MCF 10A (cell line): ENCODE results near the gene NME3. TPM values are rescaled to one million over a fixed set of nuclear protein-coding genes. Genes with fewer than 3 reads are reported as not detected.

Source experiments
- BruUV-seq: library from RNA; stranded (reverse); fragments of 400-500 nt; replicated peaks from 2 replicates; lab custom pipeline; 2021; lab: Mats Ljungman, UMichigan
- CTCF ChIA-PET: fragments of 300-600 bp; sonication (Branson Sonifier 250); formaldehyde crosslinking; extraction: SDS; loops from one replicate; lab custom pipeline; 2021; ENCODE audit warnings: antibody characterized with exemption, inconsistent platforms; lab: Yijun Ruan, JAX
- POLR2A ChIA-PET: fragments of 300-600, 350-650 bp; sonication (Branson Sonifier 250); formaldehyde crosslinking; extraction: SDS; loops from one replicate; lab custom pipeline; 2020; ENCODE audit warnings: antibody characterized with exemption, inconsistent platforms; lab: Yijun Ruan, JAX
- DNase-seq: peaks from one replicate; pipeline ENCODE4 v3.0.0-alpha.2; 2018; ENCODE audit not compliant: unreplicated experiment
- H3K27ac Mint-ChIP-seq: one replicate; pipeline ENCODE4 v1.8.0; 2022; ENCODE audit warnings: mild to moderate bottlenecking, low read depth, mixed read lengths; ENCODE audit not compliant: unreplicated experiment
- H3K27me3 Mint-ChIP-seq: one replicate; pipeline ENCODE4 v1.8.0; 2022; ENCODE audit warnings: mixed read lengths; ENCODE audit not compliant: insufficient read depth, unreplicated experiment
- H3K36me3 Mint-ChIP-seq: one replicate; pipeline ENCODE4 v1.8.0; 2022; ENCODE audit warnings: mild to moderate bottlenecking, moderate library complexity, mixed read lengths; ENCODE audit not compliant: insufficient read depth, unreplicated experiment
- H3K4me1 Mint-ChIP-seq: one replicate; pipeline ENCODE4 v1.8.0; 2022; ENCODE audit warnings: mixed read lengths; ENCODE audit not compliant: insufficient read depth, unreplicated experiment
- H3K4me3 Mint-ChIP-seq: one replicate; pipeline ENCODE4 v1.8.0; 2022; ENCODE audit warnings: mild to moderate bottlenecking, moderate library complexity, mixed read lengths; ENCODE audit not compliant: unreplicated experiment
- H3K9me3 Mint-ChIP-seq: one replicate; pipeline ENCODE4 v1.8.0; 2022; ENCODE audit warnings: mixed read lengths; ENCODE audit not compliant: unreplicated experiment
- CTCF ChIP-seq: fragments of 200-600 bp; IDR thresholded peaks from one replicate; pipeline ENCODE4 v1.8.0; 2022; ENCODE audit warnings: antibody characterized with exemption, mild to moderate bottlenecking; ENCODE audit not compliant: unreplicated experiment
- intact Hi-C: fragments of 100-400 bp; cut with micrococcal nuclease; formaldehyde crosslinking; loops from 2 replicates; pipeline ENCODE4 v1.14.1; 2022
- total RNA-seq: library from RNA; stranded (reverse); gene quantifications from 2 replicates; pipeline ENCODE4 v1.2.3, GENCODE V29; 2022

Gene NME3
- total RNA-seq, 1 experiment from 2014 or later = 44.0 TPM

GRCh38 chr16:1773703-1774447, 2.5 kb upstream of the NME3 start:
- Mint-ChIP-seq H3K27ac (no peak overlapping the region), H3K4me3 (peak overlapping the region; percentile 80), H3K9me3 (no peaks in the 10 kb centered on the region), H3K4me1 (peaks cover 7% of the 10 kb centered on the region), H3K36me3 (peaks cover 58% of the 10 kb centered on the region), H3K27me3 (no peaks in the 10 kb centered on the region)
- CTCF ChIA-PET = interaction anchor here (0.7 to 1.7 kb wide), 6 partner anchors 9 to 68 kb away, joined by 3 to 7 read pairs (median 3); partner anchors contain the start of gene MAPK8IP3
- TF ChIP-seq CTCF = no peak
- no TSS peak for BruUV-seq
- POLR2A ChIA-PET = interaction anchor here (0.7 to 7.7 kb wide), 12 partner anchors 8 to 235 kb away, joined by 3 to 137 read pairs (median 4); partner anchors contain the start of genes JPT2, MAPK8IP3, NUBP2 and RPS2
- DNase-seq = peak; percentile 20
- intact Hi-C loops = no loop called here

GRCh38 chr16:1772908-1773702, 1.8 kb upstream of the NME3 start, which contains the start of gene MRPS34:
Gene MRPS34, minus strand, starts transcription at chr16:1773134. Its CDS starts 15 bp downstream, at chr16:1773119.
- H3K4me3 Mint-ChIP-seq = peak within 1 kb of the TSS; percentile 80
- H3K9me3 Mint-ChIP-seq = no peaks in the 10 kb centered on the region
- ChIA-PET CTCF (interaction anchor here (0.7 to 1.7 kb wide), 7 partner anchors 16 to 67 kb away, joined by 3 to 7 read pairs (median 3); partner anchors contain the start of gene MAPK8IP3), POLR2A (interaction anchor here (0.6 to 7.7 kb wide), 24 partner anchors 9 to 909 kb away, joined by 3 to 137 read pairs (median 4); partner anchors contain the start of genes CRAMP1, FAHD1, HAGH and IFT140)
- peaks cover 58% of the 10 kb centered on the region for H3K36me3 Mint-ChIP-seq
- no TSS peak for BruUV-seq
- H3K27me3 Mint-ChIP-seq = no peaks in the 10 kb centered on the region
- DNase-seq = peak; percentile 84
- peak within 1 kb of the TSS; percentile 80 for H3K27ac Mint-ChIP-seq
- TF ChIP-seq CTCF = peak; percentile 92
- peaks cover 7% of the 10 kb centered on the region for H3K4me1 Mint-ChIP-seq
- intact Hi-C loops = no loop called here

GRCh38 chr16:1772362-1772907, 1.1 kb upstream of the NME3 start, which contains the start of gene EME2:
Gene EME2, plus strand, starts transcription at chr16:1772810. Its CDS starts 418 bp downstream, at chr16:1773228.
- BruUV-seq = no TSS peak
- Mint-ChIP-seq H3K27ac (peak within 1 kb of the TSS; percentile 80), H3K36me3 (peaks cover 59% of the 10 kb centered on the region), H3K4me1 (peaks cover 7% of the 10 kb centered on the region), H3K9me3 (no peaks in the 10 kb centered on the region), H3K27me3 (no peaks in the 10 kb centered on the region), H3K4me3 (peak within 1 kb of the TSS; percentile 80)
- DNase-seq = no peak
- intact Hi-C loops = no loop called here
- TF ChIP-seq CTCF = no peak
- ChIA-PET POLR2A (interaction anchor here (0.6 to 7.7 kb wide), 20 partner anchors 8 to 908 kb away, joined by 3 to 137 read pairs (median 4); partner anchors contain the start of genes CRAMP1, FAHD1, HAGH and IFT140), CTCF (interaction anchor here (0.7 to 1.4 kb wide), 3 partner anchors 26 to 57 kb away, joined by 3 to 6 read pairs (median 3); no protein-coding TSS in a partner anchor)
